GM23338 (cell line): ENCODE data around the gene CHN2. TPM values are rescaled to one million over a fixed set of nuclear protein-coding genes. Genes with fewer than 3 reads are reported as not detected.

Source experiments
- ATAC-seq: fragments of 200-7000 bp; cut with Tn5 transposase; 3 replicates; pipeline ENCODE4 v1.9.1; 2020
- DNase-seq: peaks from one replicate; pipeline ENCODE4 v3.0.0-alpha.2; 2015; ENCODE audit warnings: low spot score
- H2AFZ ChIP-seq: fragments of 200-600 bp; sonication (generic); 2 replicates; pipeline ENCODE4 v1.8.0; 2016; ENCODE audit warnings: antibody characterized with exemption, mild to moderate bottlenecking, moderate library complexity
- H3F3A ChIP-seq: fragments of 200-600 bp; sonication (generic); replicated peaks from 2 replicates; pipeline ENCODE4 v1.8.0; 2017; ENCODE audit warnings: antibody characterized with exemption, mixed run types, low read depth
- H3K27ac ChIP-seq: fragments of 200-600 bp; sonication (generic); 2 replicates; pipeline ENCODE4 v1.6.1; 2016; ENCODE audit warnings: low read depth
- H3K27me3 ChIP-seq: fragments of 200-600 bp; sonication (generic); 2 replicates; pipeline ENCODE4 v1.8.0; 2016; ENCODE audit warnings: mild to moderate bottlenecking, mixed run types, moderate library complexity; ENCODE audit not compliant: insufficient read depth
- H3K36me3 ChIP-seq: fragments of 200-600 bp; sonication (generic); 2 replicates; pipeline ENCODE4 v1.8.0; 2016; ENCODE audit warnings: mild to moderate bottlenecking; ENCODE audit not compliant: insufficient read depth
- H3K4me1 ChIP-seq: fragments of 200-600 bp; sonication (generic); 2 replicates; pipeline ENCODE4 v1.8.0; 2016; ENCODE audit warnings: mild to moderate bottlenecking, moderate library complexity; ENCODE audit not compliant: insufficient read depth
- H3K4me2 ChIP-seq: fragments of 200-600 bp; sonication (generic); 2 replicates; pipeline ENCODE4 v1.7.1; 2017; ENCODE audit warnings: mixed run types
- H3K4me3 ChIP-seq: fragments of 200-600 bp; sonication (generic); 2 replicates; pipeline ENCODE4 v1.6.1; 2016; ENCODE audit warnings: mixed run types
- H3K79me2 ChIP-seq: fragments of 200-600 bp; sonication (generic); replicated peaks from 2 replicates; pipeline ENCODE4 v1.8.0; 2017; ENCODE audit warnings: mild to moderate bottlenecking; ENCODE audit not compliant: insufficient read depth
- H3K9me2 ChIP-seq: fragments of 200-600 bp; sonication (generic); 2 replicates; pipeline ENCODE4 v1.8.0; 2017; ENCODE audit not compliant: insufficient read depth
- H4K20me1 ChIP-seq: fragments of 200-600 bp; sonication (generic); replicated peaks from 2 replicates; pipeline ENCODE4 v1.8.0; 2017; ENCODE audit warnings: mild to moderate bottlenecking; ENCODE audit not compliant: insufficient read depth
- H3K27ac Mint-ChIP-seq: 2 replicates; pipeline ENCODE4 v1.8.0; 2020; ENCODE audit warnings: inconsistent platforms, mild to moderate bottlenecking, moderate library complexity, mixed read lengths
- H3K27me3 Mint-ChIP-seq: 3 replicates; pipeline ENCODE4 v1.8.0; 2022; ENCODE audit warnings: low read depth, mild to moderate bottlenecking, moderate library complexity, mixed read lengths, inconsistent platforms; ENCODE audit not compliant: insufficient read depth, poor library complexity
- H3K36me3 Mint-ChIP-seq: 3 replicates; pipeline ENCODE4 v1.8.0; 2021; ENCODE audit warnings: low read depth, mild to moderate bottlenecking, inconsistent platforms, moderate library complexity, mixed read lengths
- H3K4me1 Mint-ChIP-seq: 3 replicates; pipeline ENCODE4 v1.8.0; 2020; ENCODE audit warnings: mild to moderate bottlenecking, inconsistent platforms, mixed read lengths
- H3K4me3 Mint-ChIP-seq: 3 replicates; pipeline ENCODE4 v1.8.0; 2021; ENCODE audit warnings: moderate library complexity, mild to moderate bottlenecking, inconsistent platforms, mixed read lengths
- H3K9me3 Mint-ChIP-seq: 3 replicates; pipeline ENCODE4 v1.8.0; 2020; ENCODE audit warnings: moderate library complexity, mild to moderate bottlenecking, inconsistent platforms, mixed read lengths
- CREB1 ChIP-seq: fragments of 250-450 bp; sonication (Bioruptor Pico); IDR thresholded peaks from 2 replicates; pipeline ENCODE4 v1.5.0; 2020; ENCODE audit warnings: low read depth, mild to moderate bottlenecking, moderate library complexity
- EZH2 ChIP-seq: fragments of 200-600 bp; sonication (generic); IDR thresholded peaks from one replicate; pipeline ENCODE4 v1.8.0; 2017; ENCODE audit warnings: antibody characterized with exemption, mild to moderate bottlenecking, low read depth; ENCODE audit not compliant: unreplicated experiment
- EZH2phosphoT487 ChIP-seq: fragments of 200-600 bp; sonication (generic); IDR thresholded peaks from one replicate; pipeline ENCODE4 v1.8.1; 2018; ENCODE audit warnings: antibody characterized with exemption; ENCODE audit not compliant: unreplicated experiment
- JUNB ChIP-seq: IDR thresholded peaks from one replicate; pipeline ENCODE4 v1.6.1; 2016; ENCODE audit warnings: antibody characterized with exemption; ENCODE audit not compliant: unreplicated experiment
- NANOG ChIP-seq: IDR thresholded peaks from 2 replicates; pipeline ENCODE4 v1.6.1; 2016; ENCODE audit warnings: antibody characterized with exemption, borderline replicate concordance
- POLR2AphosphoS5 ChIP-seq: IDR thresholded peaks from 2 replicates; pipeline ENCODE4 v1.6.1; 2016; ENCODE audit warnings: antibody characterized with exemption, low read depth
- STAT1 ChIP-seq: IDR thresholded peaks from one replicate; pipeline ENCODE4 v1.6.1; 2016; ENCODE audit warnings: antibody characterized with exemption; ENCODE audit not compliant: unreplicated experiment
- ZNF114 ChIP-seq: fragments of 250-450 bp; sonication (Bioruptor Pico); IDR thresholded peaks from 2 replicates; pipeline ENCODE4 v1.5.0; 2020; ENCODE audit warnings: mild to moderate bottlenecking, moderate library complexity
- ZNF331 ChIP-seq: fragments of 250-450 bp; sonication (Bioruptor Pico); IDR thresholded peaks from 2 replicates; pipeline ENCODE4 v1.5.0; 2020; ENCODE audit warnings: low read depth, mild to moderate bottlenecking, moderate library complexity
- polyA plus RNA-seq: library from polyadenylated mRNA; unstranded; fragments of >200 nt; fragmentation: Nextera tagmentation; extraction: Ambion mirVana; gene quantifications from 2 replicates; pipeline ENCODE4 v1.2.1, GENCODE V29; 2016
- total RNA-seq: library from RNA; depleted of rRNA; stranded (reverse); fragments of >200 nt; shearing (Covaris generic); gene quantifications from 2 replicates; pipeline ENCODE4 v1.2.3, GENCODE V29; 2014
- TF ChIP-seq, protein P1 (sequence below): fragments of 250-450 bp; sonication (Bioruptor Pico); IDR thresholded peaks from 2 replicates; pipeline ENCODE4 v1.5.0; 2020; ENCODE audit warnings: mild to moderate bottlenecking, moderate library complexity
- TF ChIP-seq, protein P2 (sequence below): IDR thresholded peaks from one replicate; pipeline ENCODE4 v1.6.1; 2018; ENCODE audit warnings: antibody characterized with exemption; ENCODE audit not compliant: unreplicated experiment
- TF ChIP-seq, protein P3 (sequence below), 2 experiments: fragments of 200-600 bp in 1 of 2; sonication (generic) in 1 of 2; conservative IDR thresholded peaks; 2 replicates each; pipeline versions ENCODE4 v1.5.1 to v1.6.1; 2016 to 2017; ENCODE audit warnings: antibody characterized with exemption in 2 of 2, low read depth in 2 of 2, mild to moderate bottlenecking in 2 of 2, moderate library complexity in 1 of 2
- TF ChIP-seq, protein P4 (sequence below): IDR thresholded peaks from 2 replicates; pipeline ENCODE4 v1.6.1; 2016; ENCODE audit warnings: antibody characterized with exemption

CHN2 gene
- total and polyA plus RNA-seq, 2 experiments from 2014 or later: 6.1 to 7.5 TPM

DNA sequence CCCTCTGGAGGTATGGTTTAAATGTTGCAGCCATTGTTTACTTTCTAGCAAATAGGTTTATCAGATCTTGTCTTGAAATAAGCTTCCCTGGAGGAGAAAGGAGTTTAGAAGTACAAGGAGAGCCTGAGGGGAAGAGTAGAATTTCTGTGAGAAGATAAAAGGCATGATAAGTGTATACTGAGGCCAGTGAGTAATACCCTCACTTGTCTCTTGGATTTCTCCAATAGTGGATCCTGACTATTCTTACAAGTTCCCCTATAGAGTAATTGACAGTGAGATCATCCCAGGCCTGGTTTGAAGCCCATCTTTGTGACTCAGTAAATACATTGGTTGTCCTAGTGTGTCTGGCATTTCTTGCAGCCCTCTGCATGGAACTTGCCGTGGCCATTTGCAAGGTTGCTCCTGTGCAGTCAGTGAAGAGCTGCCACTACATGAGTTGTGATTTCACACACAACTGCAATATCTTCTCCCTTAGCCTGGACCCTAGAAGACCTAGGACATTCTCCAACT is 41.6 kb downstream of the CHN2 start (continued):
- TF ChIP-seq, protein P1, sequence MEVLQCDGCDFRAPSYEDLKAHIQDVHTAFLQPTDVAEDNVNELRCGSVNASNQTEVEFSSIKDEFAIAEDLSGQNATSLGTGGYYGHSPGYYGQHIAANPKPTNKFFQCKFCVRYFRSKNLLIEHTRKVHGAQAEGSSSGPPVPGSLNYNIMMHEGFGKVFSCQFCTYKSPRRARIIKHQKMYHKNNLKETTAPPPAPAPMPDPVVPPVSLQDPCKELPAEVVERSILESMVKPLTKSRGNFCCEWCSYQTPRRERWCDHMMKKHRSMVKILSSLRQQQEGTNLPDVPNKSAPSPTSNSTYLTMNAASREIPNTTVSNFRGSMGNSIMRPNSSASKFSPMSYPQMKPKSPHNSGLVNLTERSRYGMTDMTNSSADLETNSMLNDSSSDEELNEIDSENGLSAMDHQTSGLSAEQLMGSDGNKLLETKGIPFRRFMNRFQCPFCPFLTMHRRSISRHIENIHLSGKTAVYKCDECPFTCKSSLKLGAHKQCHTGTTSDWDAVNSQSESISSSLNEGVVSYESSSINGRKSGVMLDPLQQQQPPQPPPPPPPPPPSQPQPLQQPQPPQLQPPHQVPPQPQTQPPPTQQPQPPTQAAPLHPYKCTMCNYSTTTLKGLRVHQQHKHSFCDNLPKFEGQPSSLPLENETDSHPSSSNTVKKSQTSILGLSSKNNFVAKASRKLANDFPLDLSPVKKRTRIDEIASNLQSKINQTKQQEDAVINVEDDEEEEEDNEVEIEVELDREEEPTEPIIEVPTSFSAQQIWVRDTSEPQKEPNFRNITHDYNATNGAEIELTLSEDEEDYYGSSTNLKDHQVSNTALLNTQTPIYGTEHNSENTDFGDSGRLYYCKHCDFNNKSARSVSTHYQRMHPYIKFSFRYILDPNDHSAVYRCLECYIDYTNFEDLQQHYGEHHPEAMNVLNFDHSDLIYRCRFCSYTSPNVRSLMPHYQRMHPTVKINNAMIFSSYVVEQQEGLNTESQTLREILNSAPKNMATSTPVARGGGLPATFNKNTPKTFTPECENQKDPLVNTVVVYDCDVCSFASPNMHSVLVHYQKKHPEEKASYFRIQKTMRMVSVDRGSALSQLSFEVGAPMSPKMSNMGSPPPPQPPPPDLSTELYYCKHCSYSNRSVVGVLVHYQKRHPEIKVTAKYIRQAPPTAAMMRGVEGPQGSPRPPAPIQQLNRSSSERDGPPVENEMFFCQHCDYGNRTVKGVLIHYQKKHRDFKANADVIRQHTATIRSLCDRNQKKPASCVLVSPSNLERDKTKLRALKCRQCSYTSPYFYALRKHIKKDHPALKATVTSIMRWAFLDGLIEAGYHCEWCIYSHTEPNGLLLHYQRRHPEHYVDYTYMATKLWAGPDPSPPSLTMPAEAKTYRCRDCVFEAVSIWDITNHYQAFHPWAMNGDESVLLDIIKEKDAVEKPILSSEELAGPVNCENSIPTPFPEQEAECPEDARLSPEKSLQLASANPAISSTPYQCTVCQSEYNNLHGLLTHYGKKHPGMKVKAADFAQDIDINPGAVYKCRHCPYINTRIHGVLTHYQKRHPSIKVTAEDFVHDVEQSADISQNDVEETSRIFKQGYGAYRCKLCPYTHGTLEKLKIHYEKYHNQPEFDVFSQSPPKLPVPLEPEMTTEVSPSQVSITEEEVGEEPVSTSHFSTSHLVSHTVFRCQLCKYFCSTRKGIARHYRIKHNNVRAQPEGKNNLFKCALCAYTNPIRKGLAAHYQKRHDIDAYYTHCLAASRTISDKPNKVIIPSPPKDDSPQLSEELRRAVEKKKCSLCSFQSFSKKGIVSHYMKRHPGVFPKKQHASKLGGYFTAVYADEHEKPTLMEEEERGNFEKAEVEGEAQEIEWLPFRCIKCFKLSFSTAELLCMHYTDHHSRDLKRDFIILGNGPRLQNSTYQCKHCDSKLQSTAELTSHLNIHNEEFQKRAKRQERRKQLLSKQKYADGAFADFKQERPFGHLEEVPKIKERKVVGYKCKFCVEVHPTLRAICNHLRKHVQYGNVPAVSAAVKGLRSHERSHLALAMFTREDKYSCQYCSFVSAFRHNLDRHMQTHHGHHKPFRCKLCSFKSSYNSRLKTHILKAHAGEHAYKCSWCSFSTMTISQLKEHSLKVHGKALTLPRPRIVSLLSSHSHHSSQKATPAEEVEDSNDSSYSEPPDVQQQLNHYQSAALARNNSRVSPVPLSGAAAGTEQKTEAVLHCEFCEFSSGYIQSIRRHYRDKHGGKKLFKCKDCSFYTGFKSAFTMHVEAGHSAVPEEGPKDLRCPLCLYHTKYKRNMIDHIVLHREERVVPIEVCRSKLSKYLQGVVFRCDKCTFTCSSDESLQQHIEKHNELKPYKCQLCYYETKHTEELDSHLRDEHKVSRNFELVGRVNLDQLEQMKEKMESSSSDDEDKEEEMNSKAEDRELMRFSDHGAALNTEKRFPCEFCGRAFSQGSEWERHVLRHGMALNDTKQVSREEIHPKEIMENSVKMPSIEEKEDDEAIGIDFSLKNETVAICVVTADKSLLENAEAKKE (CRISPR knock-in tag): no peak
- TF ChIP-seq EZH2 (no peak), ZNF114 (no peak), NANOG (no peak)

DNA sequence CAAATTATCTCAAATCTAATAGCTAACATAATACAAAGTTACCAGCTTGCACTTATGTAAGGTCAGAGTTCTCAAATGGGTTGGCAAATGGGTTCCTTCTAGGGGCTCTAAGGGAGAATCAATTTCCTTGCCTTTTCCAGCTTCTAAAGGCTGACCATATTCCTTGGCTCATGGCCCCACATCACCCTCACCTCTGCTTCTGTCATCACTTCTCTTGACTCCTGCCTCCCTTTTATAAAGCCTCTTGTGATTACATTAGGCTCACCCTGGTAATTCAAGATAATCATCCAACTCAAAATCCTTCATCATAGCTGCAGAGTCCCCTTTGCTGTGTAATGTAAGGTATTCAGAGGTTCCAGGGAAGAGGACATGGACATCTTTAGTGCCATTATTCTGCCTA is 42.1 kb downstream of the CHN2 start:
- peaks cover 9% of the 10 kb centered on the region for H3K27me3 Mint-ChIP-seq
- H3K4me1 Mint-ChIP-seq: peaks cover 12% of the 10 kb centered on the region; the same call in 2 of the 3 replicates
- no peak for TF ChIP-seq CREB1 (CRISPR knock-in tag)
- TF ChIP-seq STAT1: no peak
- TF ChIP-seq POLR2AphosphoS5: no peak
- no peak for TF ChIP-seq EZH2phosphoT487
- TF ChIP-seq, protein P2, sequence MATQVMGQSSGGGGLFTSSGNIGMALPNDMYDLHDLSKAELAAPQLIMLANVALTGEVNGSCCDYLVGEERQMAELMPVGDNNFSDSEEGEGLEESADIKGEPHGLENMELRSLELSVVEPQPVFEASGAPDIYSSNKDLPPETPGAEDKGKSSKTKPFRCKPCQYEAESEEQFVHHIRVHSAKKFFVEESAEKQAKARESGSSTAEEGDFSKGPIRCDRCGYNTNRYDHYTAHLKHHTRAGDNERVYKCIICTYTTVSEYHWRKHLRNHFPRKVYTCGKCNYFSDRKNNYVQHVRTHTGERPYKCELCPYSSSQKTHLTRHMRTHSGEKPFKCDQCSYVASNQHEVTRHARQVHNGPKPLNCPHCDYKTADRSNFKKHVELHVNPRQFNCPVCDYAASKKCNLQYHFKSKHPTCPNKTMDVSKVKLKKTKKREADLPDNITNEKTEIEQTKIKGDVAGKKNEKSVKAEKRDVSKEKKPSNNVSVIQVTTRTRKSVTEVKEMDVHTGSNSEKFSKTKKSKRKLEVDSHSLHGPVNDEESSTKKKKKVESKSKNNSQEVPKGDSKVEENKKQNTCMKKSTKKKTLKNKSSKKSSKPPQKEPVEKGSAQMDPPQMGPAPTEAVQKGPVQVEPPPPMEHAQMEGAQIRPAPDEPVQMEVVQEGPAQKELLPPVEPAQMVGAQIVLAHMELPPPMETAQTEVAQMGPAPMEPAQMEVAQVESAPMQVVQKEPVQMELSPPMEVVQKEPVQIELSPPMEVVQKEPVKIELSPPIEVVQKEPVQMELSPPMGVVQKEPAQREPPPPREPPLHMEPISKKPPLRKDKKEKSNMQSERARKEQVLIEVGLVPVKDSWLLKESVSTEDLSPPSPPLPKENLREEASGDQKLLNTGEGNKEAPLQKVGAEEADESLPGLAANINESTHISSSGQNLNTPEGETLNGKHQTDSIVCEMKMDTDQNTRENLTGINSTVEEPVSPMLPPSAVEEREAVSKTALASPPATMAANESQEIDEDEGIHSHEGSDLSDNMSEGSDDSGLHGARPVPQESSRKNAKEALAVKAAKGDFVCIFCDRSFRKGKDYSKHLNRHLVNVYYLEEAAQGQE: no peak
- TF ChIP-seq ZNF331 (CRISPR knock-in tag): no peak
- no peak for TF ChIP-seq ZNF114
- TF ChIP-seq JUNB: no peak
- TF ChIP-seq, protein P3, sequence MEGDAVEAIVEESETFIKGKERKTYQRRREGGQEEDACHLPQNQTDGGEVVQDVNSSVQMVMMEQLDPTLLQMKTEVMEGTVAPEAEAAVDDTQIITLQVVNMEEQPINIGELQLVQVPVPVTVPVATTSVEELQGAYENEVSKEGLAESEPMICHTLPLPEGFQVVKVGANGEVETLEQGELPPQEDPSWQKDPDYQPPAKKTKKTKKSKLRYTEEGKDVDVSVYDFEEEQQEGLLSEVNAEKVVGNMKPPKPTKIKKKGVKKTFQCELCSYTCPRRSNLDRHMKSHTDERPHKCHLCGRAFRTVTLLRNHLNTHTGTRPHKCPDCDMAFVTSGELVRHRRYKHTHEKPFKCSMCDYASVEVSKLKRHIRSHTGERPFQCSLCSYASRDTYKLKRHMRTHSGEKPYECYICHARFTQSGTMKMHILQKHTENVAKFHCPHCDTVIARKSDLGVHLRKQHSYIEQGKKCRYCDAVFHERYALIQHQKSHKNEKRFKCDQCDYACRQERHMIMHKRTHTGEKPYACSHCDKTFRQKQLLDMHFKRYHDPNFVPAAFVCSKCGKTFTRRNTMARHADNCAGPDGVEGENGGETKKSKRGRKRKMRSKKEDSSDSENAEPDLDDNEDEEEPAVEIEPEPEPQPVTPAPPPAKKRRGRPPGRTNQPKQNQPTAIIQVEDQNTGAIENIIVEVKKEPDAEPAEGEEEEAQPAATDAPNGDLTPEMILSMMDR (conservative IDR thresholded peaks at IDR 0.05; ENCODE audit: low read depth in 2 of 2): no peak
- TF ChIP-seq NANOG: no peak
- no peak for TF ChIP-seq EZH2
- TF ChIP-seq, protein P4, sequence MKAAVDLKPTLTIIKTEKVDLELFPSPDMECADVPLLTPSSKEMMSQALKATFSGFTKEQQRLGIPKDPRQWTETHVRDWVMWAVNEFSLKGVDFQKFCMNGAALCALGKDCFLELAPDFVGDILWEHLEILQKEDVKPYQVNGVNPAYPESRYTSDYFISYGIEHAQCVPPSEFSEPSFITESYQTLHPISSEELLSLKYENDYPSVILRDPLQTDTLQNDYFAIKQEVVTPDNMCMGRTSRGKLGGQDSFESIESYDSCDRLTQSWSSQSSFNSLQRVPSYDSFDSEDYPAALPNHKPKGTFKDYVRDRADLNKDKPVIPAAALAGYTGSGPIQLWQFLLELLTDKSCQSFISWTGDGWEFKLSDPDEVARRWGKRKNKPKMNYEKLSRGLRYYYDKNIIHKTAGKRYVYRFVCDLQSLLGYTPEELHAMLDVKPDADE: no peak

More for the DNA sequence above, 42.1 kb downstream of the CHN2 start:
- ATAC-seq: no peak
- Histone ChIP-seq H3K79me2 (no peaks in the 10 kb centered on the region), H3K9me2 (no peaks in the 10 kb centered on the region), H3K36me3 (no peaks in the 10 kb centered on the region), H3K4me2 (no peak overlapping the region), H3K4me1 (peaks cover 7% of the 10 kb centered on the region; the same call in 1 of the 2 replicates), H3K27me3 (no peaks in the 10 kb centered on the region), H3K27ac (no peak overlapping the region), H3K4me3 (no peak overlapping the region), H4K20me1 (no peaks in the 10 kb centered on the region), H3F3A (no peaks in the 10 kb centered on the region), H2AFZ (no peak overlapping the region)
- H3K27ac Mint-ChIP-seq: no peak overlapping the region
- H3K36me3 Mint-ChIP-seq: peaks cover 8% of the 10 kb centered on the region
- no peak overlapping the region for H3K4me3 Mint-ChIP-seq
- DNase-seq: no peak
- H3K9me3 Mint-ChIP-seq: peaks cover 8% of the 10 kb centered on the region; the same call in 2 of the 3 replicates
